Left lung (tissue), 10 donors: ENCODE measurements around the gene MAP2K6. TPM values are rescaled to one million over a fixed set of nuclear protein-coding genes. Genes with fewer than 3 reads are reported as not detected.
"Not testable (repeated sequence)": the region's sequence is repeated elsewhere in the genome, so short reads cannot be mapped to it uniquely, and the experiment has no call there.

Source experiments
- ATAC-seq: fragments of 200-7000 bp; cut with Tn5 transposase; one replicate; pipeline ENCODE4 v1.9.1; 2020; ENCODE audit warnings: moderate library complexity
- DNase-seq, 4 donors: peaks; one replicate each; pipeline ENCODE4 v3.0.0-alpha.2; 2013 to 2020
- H3K27ac ChIP-seq, 2 donors: fragments of 200-600 bp; sonication (generic) in 1 of 2; one replicate each; pipeline versions ENCODE4 v1.5.0 to v1.8.0; 2020 to 2021
- H3K27me3 ChIP-seq, 2 donors: fragments of 200-600 bp; sonication (generic) in 1 of 2; one replicate each; pipeline versions ENCODE4 v1.5.0 to v1.8.0; 2020 to 2021
- H3K36me3 ChIP-seq, 2 donors: fragments of 200-600 bp; sonication (generic) in 1 of 2; one replicate each; pipeline versions ENCODE4 v1.5.0 to v1.8.0; 2020 to 2021
- H3K4me1 ChIP-seq, 2 donors: fragments of 200-600 bp; one replicate each; pipeline ENCODE4 v1.8.0; 2021
- H3K4me3 ChIP-seq, 2 donors: fragments of 200-600 bp; sonication (generic) in 1 of 2; one replicate each; pipeline versions ENCODE4 v1.5.0 to v1.8.0; 2020 to 2021; ENCODE audit warnings: mild to moderate bottlenecking in 1 of 2
- H3K9me3 ChIP-seq, 2 donors: fragments of 200-600 bp; sonication (generic) in 1 of 2; one replicate each; pipeline versions ENCODE4 v1.5.0 to v1.8.0; 2020 to 2021
- CTCF ChIP-seq, 2 donors: fragments of 200-600 bp; sonication (generic) in 1 of 2; IDR thresholded peaks; one replicate each; pipeline versions ENCODE4 v1.5.0 to v1.8.0; 2021; ENCODE audit warnings: antibody characterized with exemption in 2 of 2
- intact Hi-C, 2 donors: fragments of 100-400 bp; cut with DNase I; formaldehyde crosslinking; loops; one replicate each; pipeline versions ENCODE4 v1.11.2 to v1.14.2; 2022
- polyA plus RNA-seq, 6 donors: library from polyadenylated mRNA; unstranded; fragments of 120-200 nt; gene quantifications; one replicate each; pipeline ENCODE4 v1.2.1, GENCODE V29; 2013; ENCODE audit not compliant: insufficient read length in 6 of 6
- total RNA-seq, 2 donors: library from RNA; stranded (reverse); fragmentation: NEBNext Ultra II Directional; extraction: Animal tissue kit (Norgen Biotek cat#: 25700); gene quantifications; one replicate each; pipeline ENCODE4 v1.2.1, GENCODE V29; 2021
- donor health status: DM: no; HTN: yes; CAD: no.
- donor health status: DM: no; HTN: no; CAD: no.

MAP2K6 gene
- total and polyA plus RNA-seq, 8 donors = 7.2 to 27.1 (median 21.1) TPM

DNA sequence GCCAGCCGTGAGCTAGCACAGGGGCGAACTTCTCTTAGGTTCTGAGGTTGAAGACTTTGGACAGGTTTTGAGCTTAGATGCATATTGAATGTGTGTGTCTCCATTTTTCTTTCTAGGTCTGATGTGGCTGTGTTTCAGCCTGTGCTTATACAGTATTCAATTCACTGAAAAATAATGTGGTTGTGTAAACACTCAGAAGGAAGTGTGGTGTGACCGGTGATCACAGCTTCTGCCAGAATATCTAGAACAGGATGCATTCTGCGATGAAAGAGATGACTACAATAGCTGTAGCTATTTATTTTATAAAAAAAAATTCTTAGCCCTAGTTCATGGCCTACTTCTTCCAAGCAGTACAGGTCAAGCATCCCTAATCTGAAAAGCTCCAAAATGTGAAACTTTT is 64.4 kb downstream of the MAP2K6 start:
- H3K4me3 ChIP-seq = no peak overlapping the region
- no peak for ATAC-seq

DNA sequence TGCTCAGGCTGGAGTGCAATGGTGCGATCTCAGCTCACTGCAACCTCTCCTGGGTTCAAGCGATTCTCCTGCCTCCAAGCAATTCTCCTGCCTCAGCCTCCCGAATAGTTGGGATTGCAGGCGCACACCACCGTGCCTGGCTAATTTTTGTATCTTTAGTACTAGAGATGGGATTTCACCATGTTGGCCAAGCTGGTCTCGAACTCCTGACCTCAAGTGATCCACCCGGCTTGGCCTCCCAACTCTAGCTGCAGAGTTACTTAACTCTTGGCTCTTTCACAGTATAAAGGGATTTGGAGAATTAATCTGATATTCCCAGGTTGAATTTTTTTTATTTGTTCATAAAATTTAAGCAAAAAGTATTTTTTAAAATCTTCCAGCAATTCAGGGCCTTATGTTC is 65.3 kb downstream of the MAP2K6 start:
- ATAC-seq, intact Hi-C loops: not testable (repeated sequence)

More for the DNA sequence above, 64.4 kb downstream of the MAP2K6 start:
- H3K27ac ChIP-seq = no peak overlapping the region
- H3K4me1 ChIP-seq = no peaks in the 10 kb centered on the region
- H3K27me3 ChIP-seq = no peaks in the 10 kb centered on the region
- no peak for DNase-seq
- H3K9me3 ChIP-seq = no peaks in the 10 kb centered on the region
- TF ChIP-seq CTCF (IDR thresholded peaks at IDR 0.05) = no peak
- H3K36me3 ChIP-seq = no peaks in the 10 kb centered on the region
- intact Hi-C loops = no loop called here

GRCh38 chr17:69480245-69480644 is 65.7 kb downstream of the MAP2K6 start:
- Histone ChIP-seq H3K4me1 (no peaks in the 10 kb centered on the region), H3K27me3 (no peaks in the 10 kb centered on the region), H3K36me3 (no peaks in the 10 kb centered on the region), H3K4me3 (no peak overlapping the region), H3K27ac (no peak overlapping the region), H3K9me3 (no peaks in the 10 kb centered on the region)
- no peak for TF ChIP-seq CTCF (IDR thresholded peaks at IDR 0.05)
- intact Hi-C loops = no loop called here
- no peak for DNase-seq
- ATAC-seq = no peak

More for the DNA sequence above, 65.3 kb downstream of the MAP2K6 start:
- not testable (repeated sequence) for H3K4me1 ChIP-seq, H3K27ac ChIP-seq, H3K9me3 ChIP-seq, H3K36me3 ChIP-seq, DNase-seq, H3K4me3 ChIP-seq, H3K27me3 ChIP-seq

- intact Hi-C loops = no loop called here
- Histone ChIP-seq H3K36me3 (no peaks in the 10 kb centered on the region), H3K4me1 (no peaks in the 10 kb centered on the region), H3K9me3 (no peaks in the 10 kb centered on the region), H3K27ac (no peak overlapping the region), H3K4me3 (no peak overlapping the region), H3K27me3 (no peaks in the 10 kb centered on the region)
- ATAC-seq (no peak), DNase-seq (no peak)
- no peak for TF ChIP-seq CTCF (IDR thresholded peaks at IDR 0.05)
Measured at GRCh38 chr17:69485251-69485661, 70.8 kb downstream of the MAP2K6 start.

DNA sequence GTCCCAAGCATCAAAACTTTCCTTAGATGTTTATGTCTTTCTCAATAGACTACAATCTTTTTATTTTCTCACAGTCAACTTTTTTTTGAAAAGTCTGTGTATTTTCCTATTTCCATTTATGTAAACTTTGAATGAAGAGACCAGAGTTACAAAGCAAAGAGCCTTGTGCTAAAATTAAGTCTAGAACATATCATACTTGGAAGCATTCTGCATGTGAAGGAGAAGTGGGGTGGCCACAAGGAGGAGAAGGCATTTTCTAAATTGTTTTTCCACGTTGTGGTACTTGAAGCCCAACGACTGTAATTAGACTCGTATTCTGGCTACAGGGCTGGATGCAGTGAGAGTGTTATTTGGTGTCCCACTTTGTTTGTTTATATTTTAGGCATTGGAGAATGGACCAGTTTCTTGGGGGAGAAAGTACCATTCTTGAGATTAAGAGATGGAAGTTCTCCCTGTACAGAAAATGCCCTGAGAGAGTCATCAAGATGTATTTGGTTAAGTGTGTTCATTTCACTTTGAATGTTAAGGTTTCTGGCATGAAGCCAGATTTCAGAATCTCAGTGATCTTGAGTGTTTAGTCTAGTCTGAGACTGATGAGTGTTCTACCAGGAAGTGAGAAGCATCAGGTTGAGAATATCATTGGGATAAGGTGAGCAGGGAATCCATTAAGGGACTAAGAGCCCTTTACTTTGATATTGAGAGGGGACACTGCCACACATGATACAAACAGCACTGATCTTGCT is 71.6 kb downstream of the MAP2K6 start:
- DNase-seq (no peak), ATAC-seq (no peak)
- Histone ChIP-seq H3K9me3 (no peaks in the 10 kb centered on the region), H3K27me3 (no peaks in the 10 kb centered on the region), H3K36me3 (no peaks in the 10 kb centered on the region), H3K4me1 (no peaks in the 10 kb centered on the region), H3K27ac (no peak overlapping the region), H3K4me3 (no peak overlapping the region)
- TF ChIP-seq CTCF (IDR thresholded peaks at IDR 0.05) = no peak
- intact Hi-C loops = no loop called here
